Neural cell (in vitro differentiated cells): ENCODE data around the gene DAGLA.

ENCODE experiments used
- CTCF ChIP-seq: fragments of 450-650 bp; IDR thresholded peaks from 2 replicates; pipeline ENCODE4 v1.5.1; 2014; ENCODE audit warnings: antibody characterized with exemption, mild to moderate bottlenecking, moderate library complexity; ENCODE audit not compliant: poor library complexity, severe bottlenecking
- EP300 ChIP-seq: fragments of 450-650 bp; conservative IDR thresholded peaks from 2 replicates; pipeline ENCODE4 v1.6.1; 2014; ENCODE audit warnings: antibody characterized with exemption, mild to moderate bottlenecking, moderate library complexity; ENCODE audit not compliant: poor library complexity, severe bottlenecking
- EZH2 ChIP-seq: fragments of 200-600, 300-800 bp; shearing (Covaris generic), sonication (generic); IDR thresholded peaks from 2 replicates; pipeline ENCODE4 v1.6.1; 2014; ENCODE audit warnings: antibody characterized with exemption, low read length, borderline replicate concordance, mild to moderate bottlenecking; ENCODE audit not compliant: insufficient read depth, poor library complexity, severe bottlenecking
- MXI1 ChIP-seq: fragments of 450-650 bp; conservative IDR thresholded peaks from 2 replicates; pipeline ENCODE4 v1.6.1; 2014; ENCODE audit warnings: antibody characterized with exemption, mild to moderate bottlenecking; ENCODE audit not compliant: poor library complexity, severe bottlenecking
- POLR2AphosphoS5 ChIP-seq: IDR thresholded peaks from 2 replicates; pipeline ENCODE4 v1.6.1; 2012
- RAD21 ChIP-seq: fragments of 450-650 bp; conservative IDR thresholded peaks from 2 replicates; pipeline ENCODE4 v1.6.1; 2014; ENCODE audit warnings: antibody characterized with exemption, mild to moderate bottlenecking, moderate library complexity
- SMC3 ChIP-seq: fragments of 450-650 bp; conservative IDR thresholded peaks from 2 replicates; pipeline ENCODE4 v1.6.1; 2014; ENCODE audit warnings: antibody characterized with exemption, mild to moderate bottlenecking, moderate library complexity; ENCODE audit not compliant: poor library complexity
- TAF1 ChIP-seq: IDR thresholded peaks from 2 replicates; pipeline ENCODE4 v1.6.1; 2012; ENCODE audit warnings: low read depth
- TF ChIP-seq, protein P1 (sequence below): IDR thresholded peaks from 2 replicates; pipeline ENCODE4 v1.6.1; 2012; ENCODE audit warnings: borderline replicate concordance

DNA sequence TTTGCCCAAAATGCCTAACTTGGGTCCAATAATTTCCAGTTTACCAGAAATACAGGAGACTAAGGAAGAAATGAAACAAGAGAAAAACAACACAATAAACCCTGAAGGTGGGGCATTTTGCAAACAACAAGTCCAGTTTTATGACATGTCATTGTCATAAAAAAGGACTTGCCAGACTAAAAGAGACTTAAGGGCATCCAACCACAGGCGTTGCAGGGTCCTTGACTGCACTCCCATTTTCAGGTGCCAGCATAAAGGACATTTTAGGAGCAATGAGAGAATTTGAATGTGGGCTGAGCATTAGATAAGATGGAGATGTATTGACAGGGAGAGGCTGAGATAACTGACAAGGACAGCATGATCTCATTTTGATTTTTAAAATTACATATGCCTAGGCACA is 28.1 kb upstream of the DAGLA start:
- no peak for TF ChIP-seq CTCF
- TF ChIP-seq EZH2 = no peak
- no peak for TF ChIP-seq SMC3
- TF ChIP-seq EP300 = no peak
- no peak for TF ChIP-seq TAF1
- TF ChIP-seq RAD21 = no peak
- no peak for TF ChIP-seq POLR2AphosphoS5
- TF ChIP-seq, protein P1, sequence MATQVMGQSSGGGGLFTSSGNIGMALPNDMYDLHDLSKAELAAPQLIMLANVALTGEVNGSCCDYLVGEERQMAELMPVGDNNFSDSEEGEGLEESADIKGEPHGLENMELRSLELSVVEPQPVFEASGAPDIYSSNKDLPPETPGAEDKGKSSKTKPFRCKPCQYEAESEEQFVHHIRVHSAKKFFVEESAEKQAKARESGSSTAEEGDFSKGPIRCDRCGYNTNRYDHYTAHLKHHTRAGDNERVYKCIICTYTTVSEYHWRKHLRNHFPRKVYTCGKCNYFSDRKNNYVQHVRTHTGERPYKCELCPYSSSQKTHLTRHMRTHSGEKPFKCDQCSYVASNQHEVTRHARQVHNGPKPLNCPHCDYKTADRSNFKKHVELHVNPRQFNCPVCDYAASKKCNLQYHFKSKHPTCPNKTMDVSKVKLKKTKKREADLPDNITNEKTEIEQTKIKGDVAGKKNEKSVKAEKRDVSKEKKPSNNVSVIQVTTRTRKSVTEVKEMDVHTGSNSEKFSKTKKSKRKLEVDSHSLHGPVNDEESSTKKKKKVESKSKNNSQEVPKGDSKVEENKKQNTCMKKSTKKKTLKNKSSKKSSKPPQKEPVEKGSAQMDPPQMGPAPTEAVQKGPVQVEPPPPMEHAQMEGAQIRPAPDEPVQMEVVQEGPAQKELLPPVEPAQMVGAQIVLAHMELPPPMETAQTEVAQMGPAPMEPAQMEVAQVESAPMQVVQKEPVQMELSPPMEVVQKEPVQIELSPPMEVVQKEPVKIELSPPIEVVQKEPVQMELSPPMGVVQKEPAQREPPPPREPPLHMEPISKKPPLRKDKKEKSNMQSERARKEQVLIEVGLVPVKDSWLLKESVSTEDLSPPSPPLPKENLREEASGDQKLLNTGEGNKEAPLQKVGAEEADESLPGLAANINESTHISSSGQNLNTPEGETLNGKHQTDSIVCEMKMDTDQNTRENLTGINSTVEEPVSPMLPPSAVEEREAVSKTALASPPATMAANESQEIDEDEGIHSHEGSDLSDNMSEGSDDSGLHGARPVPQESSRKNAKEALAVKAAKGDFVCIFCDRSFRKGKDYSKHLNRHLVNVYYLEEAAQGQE = no peak
- no peak for TF ChIP-seq MXI1
